Activated gamma-delta T cell treated with Interleukin-2 at 50 U/mL for 16 hours (primary cell): Measurements from ENCODE around the gene TIMM17A.
A peak's percentile ranks its signal among the peaks of the same experiment; 100 is the strongest.
"Not testable (repeated sequence)": the region's sequence is repeated elsewhere in the genome, so short reads cannot be mapped to it uniquely, and the experiment has no call there.

Experiments
- DNase-seq: peaks from one replicate; pipeline ENCODE4 v3.0.0-alpha.2; 2020

TIMM17A gene

GRCh38 chr1:201955009-201955728, at the start of gene TIMM17A:
TIMM17A (plus strand) TSS chr1:201955503; CDS start chr1:201955527, 24 bp downstream.
- DNase-seq, result peak; percentile 90

DNA sequence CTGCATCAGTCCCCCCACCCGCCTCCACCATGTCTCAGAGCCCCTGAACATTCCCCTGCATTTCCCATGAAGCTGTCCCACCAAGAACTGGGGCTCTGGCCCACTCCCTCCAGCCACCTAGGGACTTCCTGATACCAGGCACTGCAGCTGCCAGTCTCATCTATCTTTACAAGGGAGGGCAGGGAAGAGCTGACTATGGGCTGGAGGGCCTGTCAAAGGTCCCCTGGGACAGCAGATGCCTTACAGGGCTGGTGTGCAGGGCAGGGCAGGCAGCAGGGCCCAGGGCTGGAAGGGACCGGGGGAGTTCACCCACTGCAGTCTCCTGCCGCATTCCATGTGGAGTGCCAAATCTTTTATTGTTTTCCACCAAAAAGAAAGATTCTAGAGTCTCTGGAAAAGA, 49.0 kb upstream of the TIMM17A start:
- DNase-seq, result no peak

DNA sequence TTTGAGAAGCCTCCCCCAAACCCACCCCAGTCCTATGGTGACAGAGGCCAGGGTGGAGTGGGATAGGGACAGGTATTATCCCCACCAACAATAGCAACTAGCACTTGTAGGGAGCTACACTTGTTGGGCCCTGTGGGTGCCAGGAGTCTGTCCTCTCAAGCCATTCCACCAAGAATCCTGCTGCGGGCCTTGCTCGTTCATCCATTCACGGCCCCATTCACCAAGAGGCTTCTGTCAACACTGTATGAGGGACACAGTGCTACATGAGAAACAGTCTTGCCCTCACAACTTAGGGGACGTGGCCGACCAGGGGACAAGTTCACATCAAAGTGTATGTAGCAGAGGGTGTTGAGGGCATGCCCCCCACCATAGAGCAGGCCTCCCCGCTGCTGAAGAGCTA, 47.7 kb upstream of the TIMM17A start:
- no peak for DNase-seq

GRCh38 chr1:201911826-201912571, 43.3 kb upstream of the TIMM17A start:
- DNase-seq, result no peak

DNA sequence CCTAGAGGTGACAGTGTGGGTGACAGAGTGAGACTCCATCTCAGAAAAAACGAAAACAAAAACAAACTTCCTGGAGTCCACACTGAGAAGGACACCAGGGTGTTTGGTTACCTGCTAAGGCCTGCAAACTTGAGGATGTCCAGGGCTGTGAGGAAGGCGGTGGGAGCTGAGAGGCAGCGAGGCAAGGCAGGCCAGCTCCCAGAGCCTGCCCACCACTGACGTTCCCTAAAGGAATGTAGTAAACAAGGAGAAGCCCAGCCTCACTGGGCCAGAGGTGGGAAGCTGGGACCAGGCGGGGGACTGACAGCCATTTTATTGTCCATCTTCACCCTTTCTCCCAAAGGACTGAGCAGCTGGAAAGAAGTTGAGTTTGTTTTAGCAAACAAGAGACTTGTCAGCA, 42.5 kb upstream of the TIMM17A start:
- no peak for DNase-seq

DNA sequence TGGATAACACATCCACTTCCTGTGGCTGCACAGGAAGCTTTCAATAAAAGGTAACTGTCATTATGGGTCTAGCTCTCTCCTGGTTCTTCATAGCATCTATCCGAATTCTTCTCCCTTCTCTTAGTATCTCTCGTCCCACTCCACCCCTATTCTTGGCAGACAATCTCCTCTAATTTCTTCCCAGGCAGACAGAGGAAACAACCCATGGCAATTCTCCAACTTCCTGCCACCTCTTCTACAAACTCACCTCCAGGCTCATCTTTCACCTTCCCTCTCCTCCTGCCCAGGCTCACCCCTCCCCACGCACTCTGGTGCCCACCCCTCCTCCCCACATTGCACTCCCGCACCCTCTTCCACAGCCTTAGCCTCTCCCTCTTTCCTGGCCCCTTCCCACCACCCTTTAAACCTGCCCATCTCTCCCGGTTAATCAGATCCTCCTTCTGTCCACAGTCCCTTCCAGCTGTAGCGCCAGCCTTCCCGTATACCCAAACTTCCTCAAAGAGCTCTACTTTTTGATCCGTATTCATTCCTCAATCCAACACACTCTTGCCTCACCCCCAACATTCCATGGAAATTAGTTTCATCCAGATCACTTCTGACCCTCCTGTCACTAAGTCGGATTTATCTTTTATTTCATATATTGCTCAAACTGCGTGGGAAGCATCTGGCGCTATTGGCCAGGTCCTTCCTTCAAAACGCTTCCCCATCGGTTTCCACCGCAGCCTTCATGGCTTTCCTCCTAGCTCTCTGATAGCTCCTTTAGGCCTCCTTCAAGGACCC, 40.7 kb upstream of the TIMM17A start:
- no peak for DNase-seq

DNA sequence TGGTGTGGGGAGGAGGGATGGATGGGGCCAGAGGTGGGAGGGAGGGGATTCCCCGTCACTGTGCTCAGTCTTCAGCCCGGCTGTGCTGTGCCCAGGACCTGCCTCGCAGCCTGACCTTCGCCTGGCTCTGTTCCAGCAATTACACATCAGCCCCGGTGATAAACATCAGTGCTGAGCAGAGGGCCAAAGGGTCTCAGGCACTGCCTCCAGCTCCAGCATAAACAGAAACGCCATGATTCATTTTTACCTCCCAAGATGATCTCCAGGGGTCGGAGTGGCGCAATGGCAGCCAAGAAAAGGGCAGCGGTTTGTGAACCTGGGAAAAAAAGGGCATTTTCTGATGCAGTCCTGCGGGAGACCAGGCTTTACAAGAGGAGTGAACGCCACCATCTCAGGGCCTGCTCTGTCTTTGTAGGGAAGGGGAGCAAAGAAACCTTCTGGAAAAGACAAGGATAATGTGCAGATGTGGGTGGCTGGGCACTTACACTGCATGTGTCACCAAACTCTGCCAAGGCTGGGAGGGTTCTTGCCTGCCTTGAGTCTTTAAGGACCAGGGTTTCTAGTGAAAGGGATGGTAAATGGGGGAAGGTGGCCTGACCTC, 38.6 kb upstream of the TIMM17A start:
- DNase-seq, result no peak

GRCh38 chr1:201917362-201918033, 37.8 kb upstream of the TIMM17A start:
- DNase-seq, result no peak

DNA sequence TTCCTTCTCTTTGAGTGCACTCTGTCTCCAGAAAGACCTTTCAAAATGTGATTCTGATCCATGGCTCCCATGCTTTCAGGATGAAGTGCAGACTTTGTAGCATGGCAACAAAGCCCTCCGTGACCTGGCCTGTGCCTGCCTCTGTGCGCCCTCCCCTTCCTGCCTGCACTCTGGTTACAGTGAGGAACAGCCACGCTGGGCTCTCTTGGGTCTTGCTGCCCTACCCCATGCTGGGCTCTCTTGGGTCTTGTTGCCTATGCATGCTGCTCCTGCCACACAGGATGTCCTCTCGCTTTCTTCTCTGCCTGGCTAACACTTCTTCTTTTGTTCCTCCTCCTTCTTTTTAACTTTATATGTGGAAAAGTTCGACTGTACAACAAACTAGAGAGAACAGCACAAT, 37.0 kb upstream of the TIMM17A start:
- no peak for DNase-seq

DNA sequence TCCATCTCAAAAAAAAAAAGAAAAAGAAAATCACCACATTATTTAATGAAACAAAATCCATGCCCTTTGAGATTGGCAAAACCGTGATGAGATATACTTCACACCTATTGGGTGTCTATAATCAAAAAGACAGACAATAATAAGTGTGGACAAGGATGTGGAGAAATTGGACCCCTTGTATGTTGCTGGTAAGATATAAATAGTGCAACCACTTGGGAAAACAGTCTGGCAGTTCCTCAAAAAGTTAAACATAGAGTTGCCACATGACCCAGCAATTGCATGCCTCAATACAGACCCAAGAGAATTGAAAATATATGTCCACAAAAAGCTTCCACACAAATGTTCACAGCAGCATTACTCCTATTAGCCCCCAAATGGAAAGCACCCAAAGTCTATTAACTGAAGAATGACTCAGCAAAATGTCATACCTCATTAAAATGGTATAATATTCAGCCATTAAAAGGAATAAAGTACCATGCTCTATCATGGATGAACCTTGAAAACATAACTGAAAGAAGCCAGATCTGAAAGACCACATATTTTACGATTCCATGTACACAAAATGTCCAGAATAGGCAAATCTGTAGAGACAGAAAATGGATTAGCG, 33.2 kb upstream of the TIMM17A start:
- DNase-seq, result no peak

DNA sequence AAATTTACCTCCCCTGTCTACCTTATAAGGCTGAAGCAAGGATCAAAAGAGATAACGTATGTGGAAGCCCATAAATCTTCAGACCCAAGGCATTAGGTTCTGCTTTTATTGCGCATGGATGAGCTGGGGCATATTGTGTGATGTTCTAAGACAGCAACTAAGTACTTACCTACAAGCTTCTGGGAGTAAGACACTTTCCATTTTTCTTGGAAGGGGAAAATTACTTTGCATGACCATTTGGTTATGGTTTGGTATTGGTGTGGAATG, 30.1 kb upstream of the TIMM17A start:
- DNase-seq, result no peak

DNA sequence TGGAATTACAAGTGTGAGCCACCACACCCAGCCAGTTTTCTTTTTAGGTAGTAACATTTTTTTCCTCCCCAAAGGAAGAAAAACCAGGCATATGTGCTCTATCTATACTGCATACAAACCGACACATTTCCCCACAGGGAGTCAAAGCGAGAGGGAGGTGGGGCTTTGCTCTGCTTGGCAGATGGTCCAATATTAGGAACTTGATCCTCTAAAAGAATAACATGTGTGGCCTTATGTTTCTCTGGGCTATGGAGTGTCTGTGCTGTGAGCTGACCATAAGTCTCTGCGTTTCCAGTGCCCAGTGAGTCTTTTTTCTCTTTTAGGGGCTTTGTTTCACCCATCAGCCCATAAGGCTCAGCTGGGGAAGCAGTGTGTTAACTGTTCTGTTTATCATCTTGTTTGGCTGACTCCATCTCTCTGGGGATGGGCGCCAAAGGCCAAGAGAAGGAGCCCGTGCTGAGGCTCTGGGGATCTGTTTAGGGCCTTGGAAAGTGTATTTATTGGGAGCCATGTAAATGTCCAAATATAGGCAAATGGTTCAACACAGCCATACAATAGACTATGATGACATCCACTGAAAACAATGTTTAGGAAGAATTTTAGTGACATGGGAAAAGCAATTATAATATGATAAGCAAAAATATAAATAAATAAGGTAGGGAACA, 29.2 kb upstream of the TIMM17A start:
- DNase-seq, result no peak

GRCh38 chr1:201928266-201928665, 27.0 kb upstream of the TIMM17A start:
- DNase-seq, result no peak

DNA sequence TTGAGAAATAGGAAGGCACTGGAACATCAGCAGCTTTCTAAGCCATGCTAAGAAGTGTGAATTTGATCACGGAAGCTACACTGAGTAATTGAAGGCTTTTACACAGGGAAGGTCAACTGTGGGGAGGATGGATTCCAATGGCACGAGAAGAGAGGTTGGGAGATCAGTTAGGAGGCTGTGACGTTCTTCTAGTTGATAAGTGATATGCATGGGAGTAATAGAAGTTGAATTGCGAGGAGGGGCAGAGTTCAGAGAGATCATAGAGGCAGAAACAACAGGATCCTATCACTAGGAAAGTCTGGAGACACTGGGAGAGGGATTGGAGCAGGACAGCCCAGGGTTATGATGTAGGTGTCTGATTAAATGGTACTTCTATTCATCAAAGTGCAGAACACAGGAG, 25.2 kb upstream of the TIMM17A start:
- no peak for DNase-seq

DNA sequence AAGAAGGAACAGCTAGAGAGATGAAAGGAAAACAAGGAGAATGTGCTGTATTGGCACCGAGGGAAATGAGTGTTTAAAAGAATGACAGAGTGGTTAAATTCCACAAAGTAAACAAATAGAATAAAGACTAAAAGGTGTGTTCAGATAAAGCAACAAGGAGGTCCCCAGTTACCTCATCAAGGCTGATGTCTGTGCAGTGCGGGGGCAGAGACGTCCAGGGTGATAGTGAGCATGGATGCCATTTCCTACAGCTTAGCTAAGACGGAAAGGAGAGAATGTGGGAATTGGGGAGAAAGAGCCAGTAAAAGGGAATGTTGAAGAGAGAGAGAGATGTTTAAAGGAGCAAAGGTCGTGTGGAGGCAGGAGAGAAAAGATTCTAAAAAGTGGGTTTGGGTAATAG, 24.5 kb upstream of the TIMM17A start:
- no peak for DNase-seq

- DNase-seq, result no peak
Observed at GRCh38 chr1:201933840-201934430, 21.4 kb upstream of the TIMM17A start.

- no peak for DNase-seq
Observed at GRCh38 chr1:201937624-201938213, 17.6 kb upstream of the TIMM17A start.

- DNase-seq, result no peak
Observed at GRCh38 chr1:201938440-201939035, 16.8 kb upstream of the TIMM17A start.

- DNase-seq, result no peak
Observed at GRCh38 chr1:201939148-201939547, 16.2 kb upstream of the TIMM17A start.

GRCh38 chr1:201939574-201939973, 15.7 kb upstream of the TIMM17A start:
- DNase-seq, result no peak

- DNase-seq, result not testable (repeated sequence)
Observed at GRCh38 chr1:201940316-201940715, 15.0 kb upstream of the TIMM17A start.
